Amniotic epithelial cell (primary cell): ENCODE results near the gene CLK4.

Experiments used
- DNase-seq: peaks from one replicate; pipeline ENCODE4 v3.0.0-alpha.2; 2010; ENCODE audit warnings: low read depth

The CLK4 gene

DNA sequence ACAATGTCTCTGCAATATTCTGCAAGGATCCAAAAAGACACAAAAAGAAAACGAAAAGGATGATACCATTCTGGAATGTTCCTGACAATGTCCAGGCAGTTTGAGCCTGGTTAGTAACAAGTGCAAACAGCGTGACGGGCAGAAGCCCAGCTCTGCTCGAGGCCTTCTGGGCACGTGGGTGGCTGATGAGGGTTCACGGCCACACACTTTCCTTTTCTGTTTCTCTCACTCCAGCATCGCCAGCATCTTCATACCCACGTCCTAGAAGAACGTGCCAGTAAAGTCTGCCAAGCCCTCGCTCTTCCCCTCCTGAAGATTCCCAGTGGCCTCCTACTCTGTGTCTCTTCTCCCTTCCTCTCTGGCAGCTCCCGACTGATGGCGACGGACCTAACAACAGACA, 73.3 kb downstream of the CLK4 start:
- DNase-seq, result no peak
